Fibroblast of peridontal ligament (primary cell): ENCODE data around the gene RELT.

Experiments used
- DNase-seq: peaks from one replicate; pipeline ENCODE4 v3.0.0-alpha.2; 2010; ENCODE audit errors: extremely low read depth

Gene RELT

DNA sequence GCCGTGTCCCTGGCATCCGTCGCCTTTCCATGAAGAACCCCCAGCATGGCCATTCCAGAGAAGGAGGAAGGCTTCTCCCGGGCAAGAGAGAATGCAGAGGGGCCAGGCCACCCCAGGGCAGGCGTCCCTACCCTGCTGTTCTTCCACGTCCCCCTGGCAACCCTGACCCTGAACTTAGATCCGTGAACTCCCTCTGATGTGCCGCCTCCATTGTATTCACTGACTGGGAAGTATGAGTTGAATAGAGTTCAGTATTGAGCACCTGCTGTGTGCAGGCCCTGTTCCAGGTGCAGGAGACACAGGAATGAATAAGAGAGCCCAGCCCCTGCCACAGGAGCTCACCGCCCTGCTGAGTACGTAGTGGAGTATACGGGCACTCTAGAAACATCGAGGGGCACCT lies 29.1 kb upstream of the RELT start:
- no peak for DNase-seq

DNA sequence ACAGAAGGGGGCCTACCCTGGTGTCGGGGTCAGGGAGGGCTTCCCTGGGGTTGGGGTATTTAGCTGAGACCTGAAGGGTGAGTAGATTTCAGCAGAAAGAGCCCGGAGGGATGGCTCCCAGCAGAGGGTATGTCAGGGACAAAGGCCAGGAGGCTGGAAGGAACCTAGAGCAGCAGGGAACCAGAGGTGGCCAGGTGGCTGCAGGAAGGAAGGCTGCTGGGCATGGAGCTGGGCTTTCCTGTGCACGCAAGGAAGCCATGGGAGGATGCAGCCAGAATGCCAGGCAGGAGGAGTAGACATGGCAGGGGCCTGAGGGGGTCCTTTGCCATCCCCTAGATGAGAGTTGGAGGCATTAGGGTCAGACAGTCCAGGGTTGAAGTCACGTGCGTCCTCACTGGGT lies 27.4 kb upstream of the RELT start:
- no peak for DNase-seq

DNA sequence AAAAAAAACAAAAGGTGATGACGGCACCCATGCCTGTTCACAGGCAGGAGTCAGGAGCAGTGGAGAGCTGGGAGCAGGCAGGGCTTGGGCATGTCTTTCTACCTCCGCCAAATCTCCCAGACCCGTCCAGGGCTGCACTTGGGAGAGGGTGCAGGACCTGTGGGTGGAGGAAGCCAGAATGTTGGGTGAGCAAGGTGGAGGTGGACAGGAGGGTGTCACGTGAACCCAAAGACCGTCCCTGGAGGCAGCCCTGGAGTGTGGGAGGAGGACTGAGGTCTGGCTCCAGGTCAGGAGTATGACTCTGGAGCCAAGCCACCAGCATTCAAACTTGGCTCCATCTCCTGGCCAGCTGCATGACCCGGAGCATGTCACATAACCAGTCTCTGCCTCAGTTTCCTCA lies 26.6 kb upstream of the RELT start:
- no peak for DNase-seq

DNA sequence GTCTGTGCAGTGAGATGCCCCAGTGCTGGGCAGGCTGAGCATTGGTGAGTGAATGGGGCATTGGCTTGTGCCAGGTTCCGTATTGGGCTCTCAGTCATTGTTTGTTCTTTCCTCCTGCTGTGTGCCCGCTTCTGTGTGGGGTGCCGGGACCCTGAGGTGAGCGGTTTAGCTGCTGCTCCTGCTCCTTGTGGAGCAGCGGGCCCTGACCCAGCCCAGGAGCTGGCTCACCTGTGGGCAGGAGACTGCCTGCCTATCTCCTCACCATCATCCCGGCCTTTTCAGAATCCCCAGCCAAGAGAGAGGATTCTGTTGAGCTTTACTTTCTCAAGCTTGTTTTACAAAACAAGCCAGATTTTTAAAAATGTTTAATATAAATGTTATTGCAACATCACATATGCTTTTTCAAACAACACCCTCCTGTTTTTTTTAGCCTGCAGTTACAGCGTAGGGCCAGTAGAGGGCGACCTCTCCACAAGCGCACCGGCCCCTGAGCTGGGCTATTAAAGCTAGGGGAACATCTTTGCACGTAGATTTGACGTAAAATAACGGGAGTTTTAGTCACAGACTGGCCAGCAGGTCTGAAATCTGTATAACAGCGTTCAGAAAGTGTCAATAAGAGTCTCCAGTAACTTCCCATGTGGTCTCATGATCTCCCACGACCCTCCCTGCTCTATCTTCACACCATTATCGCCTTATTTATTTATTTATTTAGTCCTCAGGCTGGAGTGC lies 25.1 kb upstream of the RELT start:
- DNase-seq, result peak; percentile 86

DNA sequence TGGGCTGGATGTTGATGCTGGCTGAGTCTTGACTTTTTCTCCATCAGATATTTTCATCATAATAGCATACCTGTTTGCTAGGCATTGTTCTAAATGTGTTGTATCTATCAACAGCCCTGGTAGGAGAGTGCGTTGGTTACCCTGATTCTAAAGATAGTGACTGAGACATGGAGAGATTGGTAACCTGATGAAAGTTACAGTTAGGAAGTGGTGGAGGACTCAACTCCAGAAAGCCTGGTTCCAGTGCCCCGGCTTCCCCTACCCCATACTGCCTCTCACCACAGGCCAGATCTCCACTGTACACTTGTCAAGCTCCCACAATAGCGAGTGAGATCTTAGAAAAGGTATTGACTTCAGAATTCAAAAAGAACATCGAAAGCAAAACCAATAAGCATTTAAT lies 22.8 kb upstream of the RELT start:
- DNase-seq, result no peak

DNA sequence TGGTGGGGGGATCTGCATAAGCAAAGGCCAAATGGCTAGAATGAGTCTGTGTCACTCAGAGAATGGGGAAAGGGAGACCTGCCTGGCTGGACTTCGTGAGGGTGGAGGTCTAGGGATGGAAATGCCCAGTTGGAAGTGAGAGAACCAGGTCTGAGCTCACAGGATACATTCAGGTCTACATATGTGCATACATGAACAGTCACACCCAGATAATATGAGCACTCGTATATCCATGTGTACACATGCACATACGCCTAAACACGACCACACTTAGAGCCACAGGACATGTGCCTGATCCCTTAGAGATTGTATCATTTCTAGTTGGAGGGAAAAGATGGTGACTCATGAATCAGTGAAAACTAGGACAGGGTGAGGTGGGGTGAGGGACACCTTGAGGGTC lies 21.1 kb upstream of the RELT start:
- no peak for DNase-seq

DNA sequence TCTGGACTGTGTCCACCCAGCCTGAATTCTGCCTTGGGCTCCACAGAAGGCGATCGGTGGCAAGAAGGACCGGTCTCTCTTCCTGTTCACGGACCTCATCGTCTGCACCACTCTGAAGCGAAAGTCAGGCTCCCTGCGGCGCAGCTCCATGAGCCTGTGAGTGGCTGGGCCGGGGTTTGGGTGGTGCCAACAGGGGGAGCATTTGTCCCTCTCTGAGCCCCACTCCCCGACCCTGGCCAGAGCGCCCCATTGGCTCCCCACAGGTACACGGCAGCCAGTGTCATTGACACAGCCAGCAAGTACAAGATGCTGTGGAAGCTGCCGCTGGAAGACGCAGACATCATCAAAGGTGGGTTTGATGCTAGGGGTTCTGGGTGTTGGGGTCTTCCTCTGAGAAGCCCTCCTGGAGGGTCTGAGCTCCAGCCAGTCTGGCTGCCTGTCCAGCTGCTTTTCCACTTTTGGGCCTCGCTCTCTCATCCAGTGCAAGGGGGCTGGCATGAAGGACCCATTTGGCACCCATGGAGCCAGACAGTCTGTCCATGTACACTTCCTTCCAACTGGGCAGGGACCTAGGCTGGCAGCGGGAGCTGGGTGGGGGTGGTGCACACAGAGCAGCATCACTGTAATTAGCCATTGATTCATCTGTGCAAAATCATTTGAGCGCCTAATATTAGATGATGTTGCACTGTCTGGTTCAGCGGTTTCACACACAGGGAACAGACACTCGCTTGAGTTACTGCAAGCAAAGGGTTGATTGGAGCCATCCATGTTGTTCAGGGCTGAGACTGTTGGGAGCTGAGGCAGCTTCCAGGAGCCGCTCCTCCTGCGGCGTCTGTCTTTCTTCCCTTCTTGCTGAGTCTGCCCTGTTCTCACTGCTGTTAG lies 19.0 kb upstream of the RELT start:
- no peak for DNase-seq

DNA sequence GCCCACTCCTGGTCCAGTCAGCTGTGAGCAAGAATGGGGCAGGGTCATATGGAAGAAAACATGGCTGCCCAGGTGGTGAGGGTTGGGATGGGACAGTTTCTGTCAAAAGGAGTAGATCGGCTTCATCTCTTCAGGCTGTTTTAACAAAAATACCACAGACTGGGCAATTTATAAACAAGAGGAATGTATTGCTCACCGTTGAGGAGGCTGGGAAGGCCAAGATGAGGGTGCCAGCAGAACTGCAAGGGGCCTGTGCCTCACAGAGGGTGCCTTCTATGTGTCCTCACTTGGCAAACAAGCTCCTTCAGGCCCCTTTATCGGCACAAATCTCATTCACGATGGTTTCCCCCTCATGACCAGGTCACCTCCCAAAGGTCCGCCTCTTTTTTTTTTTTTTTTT lies 18.1 kb upstream of the RELT start:
- peak; percentile 43 for DNase-seq

DNA sequence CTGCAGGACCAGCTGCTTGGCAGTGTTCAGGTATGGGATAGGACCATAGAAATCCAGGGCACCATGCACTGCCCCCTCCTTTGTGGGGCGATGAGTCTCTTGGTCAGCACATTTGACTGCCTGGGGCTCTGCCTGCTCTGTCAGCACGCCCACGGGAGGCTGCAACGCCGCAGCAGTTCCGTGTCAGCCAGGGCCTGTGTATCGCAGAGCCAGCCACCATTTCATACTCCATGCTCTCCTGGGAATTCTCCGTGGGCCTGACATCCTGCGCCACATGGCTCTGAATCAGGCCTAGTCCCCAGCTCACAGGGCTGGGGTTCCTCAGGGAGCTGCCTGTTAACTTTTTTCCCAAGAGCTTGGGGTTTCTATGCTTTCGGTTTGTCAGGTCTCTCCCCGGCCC lies 16.9 kb upstream of the RELT start:
- DNase-seq, result peak; percentile 65

DNA sequence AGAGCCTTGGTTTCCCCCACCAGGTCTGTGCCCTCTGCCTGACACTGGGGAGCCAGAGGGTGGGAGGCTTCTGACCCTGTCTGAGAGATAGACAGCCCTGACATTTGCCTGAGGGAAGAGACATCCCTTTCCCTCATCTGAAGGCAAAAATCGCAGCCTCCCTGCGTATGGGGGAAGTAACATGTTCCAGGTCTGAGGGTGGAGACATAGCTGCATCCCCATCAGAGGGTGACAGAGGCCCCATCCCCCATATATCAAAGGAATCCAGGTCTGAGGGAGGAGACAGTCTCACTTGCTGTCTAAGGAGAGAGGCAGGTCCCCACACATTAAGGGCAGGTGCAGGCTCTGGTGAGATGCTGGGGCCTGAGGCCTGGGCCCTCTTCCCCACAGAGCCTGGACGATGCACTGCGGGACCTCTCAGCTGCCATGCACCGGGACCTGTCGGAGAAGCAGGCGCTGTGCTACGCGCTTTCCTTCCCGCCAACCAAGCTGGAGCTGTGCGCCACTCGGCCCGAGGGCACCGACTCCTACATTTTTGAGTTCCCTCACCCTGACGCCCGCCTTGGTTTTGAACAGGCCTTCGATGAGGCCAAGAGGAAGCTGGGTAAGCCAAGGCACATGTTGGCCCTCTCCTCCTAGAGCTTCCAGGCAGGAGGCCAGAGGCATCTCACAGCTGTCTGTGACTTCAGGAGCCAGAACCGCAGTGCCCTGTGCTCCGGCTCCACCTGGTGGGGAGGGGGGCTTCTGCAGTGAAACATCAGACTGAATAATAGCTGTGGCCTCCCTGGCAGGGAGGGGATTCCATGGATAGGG lies 16.1 kb upstream of the RELT start:
- DNase-seq, result peak; percentile 57

DNA sequence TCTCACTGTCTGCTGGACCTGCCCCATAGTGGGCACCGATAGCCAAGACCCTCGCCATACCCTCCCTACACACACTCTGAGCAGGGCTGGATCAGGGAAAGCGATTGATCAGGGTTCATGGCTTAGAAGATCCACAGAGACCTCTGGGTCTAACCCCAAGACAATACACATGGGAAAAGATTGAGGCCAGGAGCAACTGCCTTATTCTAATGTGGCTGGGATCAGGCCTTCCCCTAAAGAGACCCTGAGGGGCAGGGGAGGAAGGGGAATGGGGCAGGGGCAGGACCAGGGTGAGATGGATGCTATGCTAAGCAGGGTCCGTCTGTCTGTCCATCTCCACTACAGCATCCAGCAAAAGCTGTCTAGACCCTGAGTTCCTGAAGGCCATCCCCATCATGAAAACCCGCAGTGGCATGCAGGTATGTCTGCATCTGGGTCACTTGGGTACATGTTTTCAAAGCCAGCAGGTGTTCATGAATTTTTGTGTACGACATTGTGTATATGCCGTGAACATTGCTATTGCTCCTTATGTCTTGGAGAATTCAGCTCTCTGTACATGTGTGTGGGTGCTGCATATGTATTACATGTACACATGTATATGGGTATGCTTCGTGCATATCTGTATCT lies 15.3 kb upstream of the RELT start:
- DNase-seq, result no peak

DNA sequence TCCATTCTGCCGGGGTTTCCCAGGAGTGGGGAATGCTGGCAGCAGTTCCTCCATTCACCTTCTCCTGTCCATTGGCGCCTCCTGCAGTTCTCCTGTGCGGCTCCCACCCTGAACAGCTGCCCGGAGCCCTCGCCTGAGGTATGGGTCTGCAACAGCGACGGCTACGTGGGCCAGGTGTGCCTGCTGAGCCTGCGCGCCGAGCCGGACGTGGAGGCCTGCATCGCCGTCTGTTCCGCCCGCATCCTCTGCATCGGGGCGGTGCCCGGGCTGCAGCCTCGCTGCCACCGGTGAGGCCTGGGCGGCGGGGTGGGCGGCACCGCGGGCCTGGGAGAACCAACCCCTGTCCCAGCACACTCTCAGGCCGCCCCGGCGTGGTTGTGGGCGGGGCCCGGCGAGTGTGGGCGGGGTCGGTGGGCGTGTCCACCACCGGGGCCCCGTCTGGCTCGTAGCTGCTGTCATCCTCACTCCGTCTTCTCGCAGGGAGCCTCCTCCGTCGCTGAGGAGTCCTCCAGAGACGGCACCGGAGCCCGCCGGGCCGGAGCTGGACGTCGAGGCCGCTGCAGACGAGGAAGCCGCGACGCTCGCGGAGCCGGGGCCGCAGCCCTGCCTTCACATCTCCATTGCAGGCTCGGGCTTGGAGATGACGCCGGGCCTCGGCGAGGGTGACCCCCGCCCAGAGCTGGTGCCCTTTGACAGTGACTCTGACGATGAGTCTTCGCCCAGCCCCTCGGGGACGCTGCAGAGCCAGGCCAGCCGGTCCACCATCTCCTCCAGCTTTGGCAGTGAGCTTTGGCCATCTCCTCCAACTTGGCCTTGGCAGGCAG lies 14.0 kb upstream of the RELT start:
- no peak for DNase-seq

DNA sequence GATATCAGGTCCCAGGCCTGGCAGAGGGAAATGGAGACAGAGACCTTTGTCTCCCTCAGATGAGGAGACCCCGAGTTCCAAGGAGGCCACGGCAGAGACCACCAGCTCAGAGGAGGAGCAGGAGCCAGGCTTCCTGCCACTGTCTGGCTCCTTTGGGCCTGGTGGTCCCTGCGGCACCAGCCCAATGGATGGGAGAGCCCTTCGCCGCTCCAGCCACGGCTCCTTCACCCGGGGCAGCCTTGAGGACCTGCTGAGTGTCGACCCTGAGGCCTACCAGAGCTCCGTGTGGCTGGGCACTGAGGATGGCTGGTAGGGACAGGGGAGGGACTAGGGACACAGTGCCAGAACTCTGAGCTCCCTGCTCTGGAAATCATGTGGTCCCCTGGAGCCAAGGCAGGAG lies 13.1 kb upstream of the RELT start:
- no peak for DNase-seq

DNA sequence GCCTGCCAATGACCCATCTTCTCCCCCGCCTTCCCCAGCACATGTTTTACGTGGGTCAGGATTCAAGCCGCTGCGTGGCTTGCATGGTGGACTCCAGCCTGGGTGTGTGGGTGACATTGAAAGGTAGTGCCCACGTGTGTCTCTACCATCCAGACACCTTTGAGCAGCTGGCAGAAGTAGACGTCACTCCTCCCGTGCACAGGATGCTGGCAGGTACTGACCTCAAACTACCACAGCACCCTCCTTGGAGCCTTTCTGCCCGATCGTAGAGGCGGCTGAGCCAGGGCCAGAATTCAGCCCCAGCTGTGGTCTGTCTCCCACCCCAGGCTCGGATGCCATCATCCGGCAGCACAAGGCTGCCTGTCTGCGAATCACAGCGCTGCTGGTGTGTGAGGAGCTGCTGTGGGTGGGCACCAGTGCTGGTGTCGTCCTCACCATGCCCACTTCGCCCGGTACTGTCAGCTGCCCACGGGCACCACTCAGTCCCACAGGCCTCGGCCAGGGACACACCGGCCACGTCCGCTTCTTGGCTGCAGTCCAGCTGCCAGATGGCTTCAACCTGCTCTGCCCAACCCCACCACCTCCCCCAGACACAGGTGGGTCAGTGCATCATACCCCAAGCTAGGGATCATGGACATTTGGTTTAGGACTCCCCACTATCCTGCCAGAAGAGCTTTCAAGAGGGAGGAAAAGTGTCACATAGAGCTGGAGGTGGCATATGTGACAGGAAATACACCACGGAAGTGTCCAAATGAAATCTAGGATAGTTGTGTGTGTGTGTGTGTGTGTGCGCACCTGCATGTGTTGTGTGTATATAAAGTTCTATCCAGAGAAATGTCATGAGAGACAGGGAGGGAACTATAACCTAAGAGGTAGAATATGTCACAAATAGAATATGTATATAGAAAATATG lies 10.6 kb upstream of the RELT start:
- DNase-seq, result no peak

DNA sequence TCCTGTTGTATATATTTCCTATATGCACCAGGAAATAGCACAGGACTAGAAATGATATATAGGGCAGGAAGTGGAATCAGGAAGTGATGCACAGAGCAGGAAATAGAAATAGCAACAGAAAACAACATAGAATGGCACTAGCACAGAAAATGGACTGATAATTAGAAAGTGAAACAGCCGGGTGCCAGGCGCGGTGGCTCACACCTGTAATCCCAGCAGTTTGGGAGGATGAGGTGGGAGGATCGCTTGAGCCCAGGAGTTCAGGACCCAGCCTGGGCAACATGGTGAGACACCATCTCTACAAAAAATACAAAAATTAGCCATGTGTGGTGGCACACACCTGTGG lies 10.0 kb upstream of the RELT start:
- no peak for DNase-seq

DNA sequence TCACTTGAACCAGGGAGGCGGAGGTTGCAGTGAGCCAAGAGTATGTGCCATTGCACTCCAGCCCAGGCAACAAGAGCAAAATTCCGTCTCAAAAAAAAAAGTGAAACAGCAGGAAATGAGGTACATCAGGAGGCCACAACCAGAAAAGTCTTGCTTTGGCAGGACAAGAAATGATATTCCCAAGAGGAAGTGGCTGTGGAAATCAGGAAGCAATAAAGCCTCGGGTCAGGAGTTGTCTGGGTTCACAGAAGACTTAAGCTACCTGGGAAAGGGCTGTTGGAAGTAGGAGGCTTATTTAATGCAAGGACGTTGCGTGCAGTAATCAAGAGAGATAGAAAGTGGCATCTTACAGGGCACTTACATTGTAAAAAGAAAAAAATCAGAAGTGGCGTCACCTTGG lies 9.2 kb upstream of the RELT start:
- DNase-seq, result no peak

DNA sequence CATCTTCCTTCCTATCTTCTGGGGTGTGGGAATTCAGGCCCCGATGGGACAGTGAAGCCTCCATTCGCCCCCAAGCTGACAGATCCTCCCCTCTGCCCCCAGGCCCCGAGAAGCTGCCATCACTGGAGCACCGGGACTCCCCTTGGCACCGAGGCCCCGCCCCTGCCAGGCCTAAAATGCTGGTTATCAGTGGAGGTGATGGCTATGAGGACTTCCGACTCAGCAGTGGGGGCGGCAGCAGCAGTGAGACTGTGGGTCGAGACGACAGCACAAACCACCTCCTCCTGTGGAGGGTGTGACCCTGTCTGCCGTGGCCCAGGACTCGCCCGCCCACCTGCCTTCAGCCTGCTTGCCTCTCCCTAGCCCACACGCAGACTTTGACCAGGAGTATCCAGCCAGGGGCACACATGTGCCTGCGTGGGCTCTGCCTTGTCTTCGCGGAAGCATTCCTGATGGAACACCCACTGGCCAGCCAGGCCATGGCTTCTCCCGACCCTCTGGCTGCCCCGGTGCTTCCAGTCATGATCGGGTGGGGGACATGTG lies 8.6 kb upstream of the RELT start:
- DNase-seq, result no peak

DNA sequence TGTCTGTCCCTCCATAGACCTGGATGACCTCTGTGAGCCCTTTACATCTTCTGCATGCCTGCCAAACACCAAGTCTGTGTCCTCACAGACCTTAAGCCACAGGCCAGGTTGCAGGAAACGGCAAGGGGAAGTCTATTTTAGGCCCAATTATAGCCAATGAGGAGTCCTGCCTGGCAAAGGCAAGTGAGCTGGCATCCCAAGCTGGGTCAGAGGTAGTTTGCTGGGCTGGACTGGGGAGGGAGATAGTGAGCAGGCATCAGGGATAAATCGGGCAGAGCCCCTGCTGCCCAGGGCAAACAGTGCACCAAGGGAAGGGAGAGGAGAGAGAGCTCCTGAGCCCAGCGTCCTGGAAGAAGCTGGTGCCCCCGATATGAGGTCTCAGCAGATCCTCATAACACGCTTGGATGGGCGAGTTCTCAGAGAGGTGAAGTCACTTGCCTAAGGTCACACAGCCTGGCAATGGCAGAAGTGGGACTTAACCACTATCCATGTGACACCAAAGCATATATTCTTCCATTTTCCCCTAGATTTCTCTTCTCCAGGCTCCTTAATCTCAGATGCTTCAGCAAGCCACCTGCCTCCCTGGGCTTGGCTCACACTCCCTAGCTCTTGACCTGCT lies 3.7 kb upstream of the RELT start:
- DNase-seq, result peak; percentile 33

DNA sequence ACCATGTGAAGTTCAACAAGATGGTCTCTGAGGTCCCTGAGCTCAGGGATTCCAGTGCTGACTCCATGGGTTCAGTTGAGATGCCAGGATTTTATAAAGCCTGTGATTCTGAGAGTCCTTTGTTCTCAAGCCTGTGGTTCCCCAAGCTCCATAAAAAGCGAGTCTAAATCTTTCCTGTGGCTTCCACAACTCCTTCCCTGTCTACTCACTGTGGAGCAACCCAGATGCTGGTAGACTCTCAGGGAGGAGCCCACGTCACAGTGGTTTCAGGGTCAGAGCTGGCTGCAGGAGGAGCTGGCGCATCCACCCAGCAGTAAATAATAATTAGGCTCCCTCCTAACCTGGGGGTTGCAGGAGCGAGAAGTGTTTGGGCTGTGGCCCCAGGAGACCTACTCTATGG lies 2.0 kb upstream of the RELT start:
- DNase-seq, result peak; percentile 54

DNA sequence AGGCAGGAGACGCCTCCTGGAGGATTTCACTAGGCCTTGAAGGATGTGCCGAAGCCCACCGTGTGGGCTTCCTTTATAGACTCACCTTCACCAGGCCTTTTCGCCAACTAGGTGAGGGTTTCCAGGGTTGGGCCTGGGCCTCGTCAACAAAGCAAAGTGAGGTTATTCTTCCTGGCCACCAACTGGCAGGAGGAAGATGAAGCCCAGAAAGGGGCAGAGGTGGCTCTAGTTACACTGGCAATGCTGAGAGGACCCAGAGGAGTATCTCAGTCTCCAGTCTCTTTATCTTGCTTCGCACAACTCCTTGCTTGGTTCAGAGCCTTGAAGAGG lies 404 bp upstream of the RELT start:
- DNase-seq, result no peak
